Measurements from ENCODE around the gene SH3GL1. TPM values are rescaled to one million over a fixed set of nuclear protein-coding genes. Genes with fewer than 3 reads are reported as not detected.

SH3GL1 gene
- total and polyA plus RNA-seq, 2 of the 4 experiments (the other 2 are of a cell fraction) = 28.1 to 138 TPM

GRCh38 chr19:4322942-4323665 is 77.2 kb downstream of the SH3GL1 start:
- H2BK15ac ChIP-seq (ENCODE audit: low read depth, low read length) = no peak overlapping the region
- no TSS peak for BruUV-seq (replicated peaks)
- ChIA-PET POLR2A (ENCODE audit: unreplicated experiment) (no interaction called here), CTCF (no interaction called here)
- no peaks in the 10 kb centered on the region for H3K79me1 ChIP-seq (ENCODE audit: low read depth in 1 of 2, low read length in 2 of 2)
- H3K4me1 ChIP-seq (ENCODE audit: control insufficient read depth, insufficient read depth, low read length) = no peaks in the 10 kb centered on the region
- no peak overlapping the region for H4K5ac ChIP-seq (ENCODE audit: low read depth, low read length)
- H2AFZ ChIP-seq (replicated peaks; ENCODE audit: low read length, poor library complexity) = peak overlapping the region; percentile 10
- H3K27ac ChIP-seq (ENCODE audit: insufficient read depth, low read length) = no peak overlapping the region
- H4K20me1 ChIP-seq (ENCODE audit: insufficient read depth, low read length) = no peaks in the 10 kb centered on the region
- H3K4ac ChIP-seq (ENCODE audit: low read depth, low read length) = no peak overlapping the region
- H3K18ac ChIP-seq (ENCODE audit: low read depth, low read length) = no peak overlapping the region
- TF ChIP-seq BHLHE40 (IDR thresholded peaks at IDR 0.05; ENCODE audit: low read depth, low read length) (no peak), POLR2A (IDR thresholded peaks at IDR 0.05; ENCODE audit: low read depth, low read length) (no peak), RCOR1 (IDR thresholded peaks at IDR 0.05; ENCODE audit: insufficient replicate concordance, low read length) (no peak), FOS (IDR thresholded peaks at IDR 0.05; ENCODE audit: low read depth, low read length) (no peak), RFX5 (IDR thresholded peaks at IDR 0.05; ENCODE audit: low read depth, low read length) (no peak), RAD21 (IDR thresholded peaks at IDR 0.05; ENCODE audit: low read length) (no peak)
- no peak overlapping the region for H4K8ac ChIP-seq (ENCODE audit: low read depth in 2 of 2, low read length in 2 of 2)
- no peak overlapping the region for H2AK5ac ChIP-seq (ENCODE audit: low read depth, low read length)
- intact Hi-C loops (cut with micrococcal nuclease) = no loop called here
- peaks cover 3% of the 10 kb centered on the region; the same call in 1 of the 2 replicates for H3K9me3 ChIP-seq (ENCODE audit: control insufficient read depth, insufficient read depth, low read length)
- H3K14ac ChIP-seq (replicated peaks; ENCODE audit: low read depth, low read length) = no peak overlapping the region
- no peak overlapping the region for H4K91ac ChIP-seq (ENCODE audit: insufficient read depth, low read depth, low read length)
- no peak overlapping the region for H3K4me3 ChIP-seq (ENCODE audit: insufficient read depth, low read depth, low read length)
- no peaks in the 10 kb centered on the region for H3K36me3 ChIP-seq (ENCODE audit: control insufficient read depth, insufficient read depth, low read length)
- no peak overlapping the region for H2AK9ac ChIP-seq (replicated peaks; ENCODE audit: low read depth, low read length, poor library complexity)
- no peak for DNase-seq
- no peak overlapping the region for H3K23ac ChIP-seq (ENCODE audit: low read depth, low read length)
- H3K27me3 ChIP-seq (ENCODE audit: control insufficient read depth, insufficient read depth, low read length) = no peaks in the 10 kb centered on the region; the same call in 1 of the 2 replicates
- no peak overlapping the region for H2BK5ac ChIP-seq (ENCODE audit: low read depth, low read length, poor library complexity, severe bottlenecking)
- no peak overlapping the region for H3K56ac ChIP-seq (ENCODE audit: extremely low read depth, insufficient read depth, low read length)
- dilution Hi-C loops (cut with HindIII; ENCODE audit: low sequenced_read_pairs, unreplicated experiment) = no loop called here
- no peak overlapping the region for H2BK20ac ChIP-seq (ENCODE audit: low read depth, low read length)
- H3K4me2 ChIP-seq (ENCODE audit: low read depth, low read length) = no peak overlapping the region
- no peaks in the 10 kb centered on the region for H3K9me1 ChIP-seq (ENCODE audit: insufficient read depth, low read length)
- WGBS, 2 experiments (ENCODE audit: extremely low coverage in 2 of 2, insufficient read length in 1 of 2) = 94% methylated on average over 20 of the region's 37 CpGs; no CpG with 5 or more reads in 1 of the 2 experiments
- H3K9ac ChIP-seq (ENCODE audit: low read depth, low read length) = no peak overlapping the region
- no peak overlapping the region for H2BK120ac ChIP-seq (ENCODE audit: low read depth, low read length)
- ATAC-seq (ENCODE audit: low read depth) = no peak
- in situ Hi-C loops (cut with MboI; ENCODE audit: low sequenced_read_pairs) = no loop called here

All from IMR-90 (cell line).